Kidney capillary endothelial cell (primary cell): ENCODE measurements around the gene PPDPF.

ENCODE experiments used
- DNase-seq: peaks from one replicate; pipeline ENCODE4 v3.0.0-alpha.2; 2018; ENCODE audit warnings: low spot score

PPDPF gene

GRCh38 chr20:63487781-63488241, 32.8 kb upstream of the PPDPF start:
- DNase-seq: no peak

GRCh38 chr20:63488315-63489251, 32.0 kb upstream of the PPDPF start:
- no peak for DNase-seq

- DNase-seq: no peak
These were observed 30.1 kb upstream of the PPDPF start for GRCh38 chr20:63490416-63490815.

DNA sequence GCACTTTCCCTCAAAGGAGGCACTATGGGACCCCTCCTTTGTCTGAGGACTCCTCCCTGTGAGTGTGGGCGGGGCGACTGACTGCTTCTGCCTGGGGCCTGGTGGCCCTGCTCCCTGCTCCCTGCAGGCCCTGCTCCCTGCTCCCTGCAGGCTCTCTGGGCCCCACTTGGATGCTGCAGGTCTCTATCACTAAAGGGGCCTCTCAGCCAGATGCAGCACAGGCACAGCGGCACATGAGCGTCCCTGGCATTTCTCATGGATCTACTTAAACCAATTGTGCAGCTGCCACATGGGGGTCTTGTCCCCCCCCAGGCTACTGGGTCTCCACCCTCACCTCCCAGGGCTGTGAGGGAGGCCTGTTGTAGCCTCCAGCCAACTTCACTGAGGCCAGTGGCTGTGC, 29.5 kb upstream of the PPDPF start:
- DNase-seq: no peak

DNA sequence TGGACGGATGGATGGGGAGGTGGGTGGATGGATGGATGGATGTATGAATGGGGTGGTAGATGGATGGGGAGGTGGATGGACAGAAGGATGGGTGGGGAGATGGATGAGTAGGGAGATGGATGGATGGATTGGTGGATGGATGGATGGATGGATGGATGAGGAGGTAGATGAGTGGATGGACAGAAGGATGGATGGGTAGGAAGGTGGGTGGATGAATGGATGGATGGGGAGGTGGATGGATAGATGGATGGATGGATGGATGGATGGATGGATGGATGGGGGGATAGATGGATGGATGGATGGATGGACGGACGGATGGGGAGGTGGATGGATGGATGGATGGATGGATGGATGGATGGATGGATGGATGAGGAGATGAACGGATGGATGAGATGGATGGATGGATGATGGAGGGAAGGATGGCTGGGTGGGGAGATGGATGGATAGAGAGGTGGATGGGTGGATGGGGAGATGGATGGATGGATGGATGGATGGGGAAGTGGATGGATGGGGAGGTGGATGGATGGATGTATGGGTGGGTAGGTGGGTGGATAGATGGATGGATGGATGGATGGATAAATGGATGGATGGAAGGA, 28.8 kb upstream of the PPDPF start:
- no peak for DNase-seq

DNA sequence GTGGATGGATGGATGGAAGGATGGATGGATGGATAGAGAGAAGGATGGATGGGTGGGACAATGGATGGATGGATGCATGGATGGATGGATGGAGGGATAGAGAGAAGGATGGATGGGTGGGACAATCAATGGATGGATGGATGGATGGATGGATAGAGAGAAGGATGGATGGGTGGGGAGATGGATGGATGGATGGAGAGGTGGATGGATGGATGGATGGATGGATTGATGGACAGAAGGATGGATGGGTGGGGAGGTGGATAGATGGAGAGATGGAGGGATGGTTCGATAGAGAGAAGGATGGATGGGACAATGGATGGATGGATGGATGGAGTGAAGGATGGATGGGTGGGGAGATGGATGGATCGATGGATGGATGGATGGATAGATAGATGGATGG, 28.0 kb upstream of the PPDPF start:
- no peak for DNase-seq

GRCh38 chr20:63492982-63493381, 27.6 kb upstream of the PPDPF start:
- DNase-seq: no peak

GRCh38 chr20:63493563-63494020, 27.0 kb upstream of the PPDPF start:
- DNase-seq: no peak

- no peak for DNase-seq
These were observed 26.5 kb upstream of the PPDPF start for GRCh38 chr20:63494084-63494419.

DNA sequence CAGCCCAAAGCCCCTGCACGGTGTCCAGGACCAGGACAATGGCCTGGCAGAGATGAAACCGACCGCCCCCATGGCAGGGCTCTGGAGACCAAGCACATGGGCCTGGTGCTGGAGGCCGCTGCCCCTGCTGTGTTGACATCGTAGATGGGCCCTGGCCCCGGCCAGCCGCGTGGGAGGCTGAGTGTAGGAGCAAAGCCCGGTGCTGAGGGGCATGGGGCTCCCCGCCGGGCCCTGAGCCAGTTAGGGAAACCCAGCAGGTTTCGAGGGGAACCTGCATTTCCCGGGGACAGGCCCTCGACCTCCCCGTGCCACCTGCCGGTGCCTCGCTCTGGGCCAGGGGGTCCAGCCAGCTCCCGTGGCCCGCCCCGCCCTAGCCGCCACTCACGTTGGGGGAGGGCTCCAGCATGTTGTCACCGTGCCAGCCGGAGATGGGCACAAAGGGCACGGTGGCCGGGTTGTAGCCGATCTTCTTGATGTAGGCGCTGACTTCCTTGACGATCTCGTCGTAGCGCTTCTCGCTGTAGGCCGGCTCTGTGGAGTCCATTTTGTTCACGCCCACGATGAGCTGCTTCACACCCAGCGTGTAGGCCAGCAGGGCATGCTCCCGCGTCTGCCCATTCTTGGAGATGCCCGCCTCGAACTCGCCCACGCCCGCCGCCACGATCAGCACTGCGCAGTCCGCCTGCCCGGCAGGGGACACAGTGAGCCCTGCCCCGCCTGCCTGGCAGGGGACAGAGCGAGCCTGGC, 26.0 kb upstream of the PPDPF start:
- no peak for DNase-seq

DNA sequence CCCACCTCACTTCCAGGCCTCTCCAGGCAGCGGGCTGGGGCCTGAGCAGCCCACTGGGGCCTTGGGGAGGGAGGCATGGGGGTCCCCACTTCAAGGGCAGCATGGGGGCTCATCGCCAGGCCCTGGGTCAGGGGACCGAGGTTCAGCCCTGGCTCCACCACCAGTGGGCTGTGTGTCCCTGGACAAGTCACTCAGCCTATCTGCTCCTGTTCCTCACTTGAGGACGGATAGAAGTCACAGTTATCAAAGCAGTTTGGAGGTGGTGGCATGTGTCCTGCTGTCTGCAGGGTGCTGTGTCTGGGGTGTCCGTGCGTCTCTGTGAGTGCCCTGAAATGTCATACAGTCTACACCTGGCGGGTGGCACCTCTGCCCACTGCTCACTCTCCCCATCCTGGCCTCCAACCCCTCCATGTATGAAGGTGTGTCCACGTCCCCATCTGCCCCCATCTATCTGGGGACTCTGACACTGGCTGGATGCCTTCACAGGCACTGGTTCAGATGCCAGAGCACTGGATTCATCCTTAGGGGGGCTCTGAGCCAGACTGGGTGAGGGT, 25.3 kb upstream of the PPDPF start:
- no peak for DNase-seq

DNA sequence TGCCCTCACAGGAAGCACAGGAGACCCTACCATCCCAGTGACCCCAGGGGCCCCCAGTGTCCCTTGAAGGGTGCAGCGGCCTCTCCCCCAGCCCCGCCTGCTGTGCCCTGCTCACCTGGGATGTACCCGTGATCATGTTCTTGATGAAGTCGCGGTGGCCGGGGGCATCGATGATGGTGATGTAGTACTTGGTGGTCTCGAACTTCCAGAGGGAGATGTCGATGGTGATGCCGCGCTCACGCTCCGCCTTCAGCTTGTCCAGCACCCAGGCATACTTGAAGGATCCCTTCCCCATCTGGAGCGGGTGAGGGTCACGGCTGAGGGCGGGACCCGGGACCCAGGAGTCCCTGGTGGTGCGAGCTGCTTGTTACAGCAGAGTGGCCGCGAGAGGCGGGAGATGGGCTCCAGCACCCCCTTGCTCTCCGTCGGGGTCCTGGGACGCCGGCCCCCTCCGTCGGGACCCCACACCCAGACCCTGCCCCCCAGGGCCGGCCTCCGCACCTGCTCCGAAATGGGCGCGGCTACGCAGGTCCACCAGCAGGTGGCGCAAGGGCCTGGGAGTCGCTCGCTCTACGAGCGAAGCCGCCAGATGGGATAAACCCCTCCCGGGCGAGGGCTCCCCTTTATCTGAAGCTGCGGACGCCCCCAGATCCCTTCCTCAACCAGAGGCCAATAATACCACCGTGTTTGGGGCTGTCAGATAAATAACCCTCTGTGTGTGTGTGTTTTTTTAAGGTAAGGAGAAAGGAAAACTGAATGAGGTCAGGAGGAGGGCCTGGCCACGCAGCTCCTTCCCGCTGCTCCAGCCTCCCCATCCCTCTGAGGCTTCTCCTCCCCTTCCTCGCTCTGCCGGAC, 24.6 kb upstream of the PPDPF start:
- peak; percentile 58 for DNase-seq

DNA sequence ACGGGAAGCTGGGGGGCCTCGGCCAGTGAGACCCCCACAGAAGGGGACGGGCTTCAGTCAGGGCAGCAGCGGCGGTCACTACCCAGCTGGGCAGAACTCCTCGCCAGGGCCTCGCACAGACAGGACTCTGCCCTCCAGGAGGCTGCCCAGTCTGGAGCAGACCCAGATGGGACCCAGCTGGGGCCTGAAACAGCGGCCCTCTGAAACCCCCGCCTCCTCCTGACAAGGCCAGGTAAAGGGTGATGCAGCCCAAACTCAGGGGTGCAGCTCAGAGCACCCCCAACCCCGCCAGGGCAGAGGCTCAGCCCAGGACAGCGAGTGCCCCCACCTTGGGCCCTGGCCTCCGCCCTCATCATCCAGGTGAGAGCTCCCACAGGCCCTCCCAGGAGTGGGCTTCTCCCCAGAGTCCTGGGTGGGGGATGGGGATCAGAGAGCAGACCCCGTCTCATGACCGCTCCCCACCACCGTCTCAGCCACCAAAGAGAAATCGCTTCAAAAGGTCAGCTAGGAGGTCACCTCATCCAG, 23.9 kb upstream of the PPDPF start:
- no peak for DNase-seq

- DNase-seq: no peak
These were observed 23.2 kb upstream of the PPDPF start for GRCh38 chr20:63497138-63497945.

DNA sequence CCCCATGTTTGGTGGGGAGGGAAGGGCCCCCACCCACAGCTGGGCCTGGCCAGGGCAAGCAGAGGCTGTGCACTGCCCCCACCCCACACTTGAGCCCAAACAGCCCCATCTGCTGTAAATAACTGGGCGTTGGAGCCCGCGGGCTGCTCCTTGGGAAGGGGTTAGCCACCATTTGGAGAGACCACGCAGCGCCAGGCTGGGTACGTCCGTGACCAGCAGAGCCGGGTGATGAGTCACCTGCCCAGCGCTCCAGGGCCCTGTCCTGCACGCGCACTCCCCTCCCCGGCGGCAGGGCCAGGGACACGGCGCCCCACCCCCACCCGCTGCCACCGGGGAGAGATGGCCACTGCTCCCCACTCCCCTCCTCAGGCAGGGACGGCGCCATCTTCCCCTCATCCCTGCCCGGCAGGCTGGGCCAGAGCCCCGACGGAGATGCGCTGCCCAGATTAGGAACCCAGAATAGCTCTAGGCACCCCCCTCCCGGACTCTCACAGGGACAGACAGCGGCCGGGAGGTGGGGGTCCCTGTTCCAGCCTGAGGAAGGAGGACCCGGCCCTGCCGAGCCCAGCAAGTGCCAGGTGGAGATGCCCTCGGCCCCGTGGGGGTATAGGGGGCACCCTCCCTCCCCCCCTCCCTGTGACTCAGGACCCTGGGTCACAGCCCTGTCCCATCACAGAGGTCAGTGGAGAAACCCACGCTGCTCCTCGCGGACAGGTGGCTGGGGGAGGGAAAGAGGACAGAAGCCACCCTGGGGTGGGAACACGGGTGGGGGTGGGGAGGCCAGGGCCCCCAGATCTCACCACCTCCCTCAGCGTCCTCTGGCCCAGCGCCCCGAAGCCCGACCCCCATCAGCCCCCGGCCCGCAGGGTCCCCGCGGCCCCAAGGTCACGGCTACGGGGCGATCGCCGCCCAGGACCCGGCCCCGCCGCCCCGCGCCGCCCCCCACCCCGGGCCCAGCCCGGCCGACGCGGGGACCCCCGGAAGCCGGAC, 22.3 kb upstream of the PPDPF start:
- DNase-seq: no peak

- DNase-seq: no peak
These were observed 21.6 kb upstream of the PPDPF start, which contains the start of gene EEF1A2 for GRCh38 chr20:63498960-63499337. TSS of gene EEF1A2 (minus strand) at chr20:63499083. CDS start at chr20:63497763, 1,320 bp downstream.

DNA sequence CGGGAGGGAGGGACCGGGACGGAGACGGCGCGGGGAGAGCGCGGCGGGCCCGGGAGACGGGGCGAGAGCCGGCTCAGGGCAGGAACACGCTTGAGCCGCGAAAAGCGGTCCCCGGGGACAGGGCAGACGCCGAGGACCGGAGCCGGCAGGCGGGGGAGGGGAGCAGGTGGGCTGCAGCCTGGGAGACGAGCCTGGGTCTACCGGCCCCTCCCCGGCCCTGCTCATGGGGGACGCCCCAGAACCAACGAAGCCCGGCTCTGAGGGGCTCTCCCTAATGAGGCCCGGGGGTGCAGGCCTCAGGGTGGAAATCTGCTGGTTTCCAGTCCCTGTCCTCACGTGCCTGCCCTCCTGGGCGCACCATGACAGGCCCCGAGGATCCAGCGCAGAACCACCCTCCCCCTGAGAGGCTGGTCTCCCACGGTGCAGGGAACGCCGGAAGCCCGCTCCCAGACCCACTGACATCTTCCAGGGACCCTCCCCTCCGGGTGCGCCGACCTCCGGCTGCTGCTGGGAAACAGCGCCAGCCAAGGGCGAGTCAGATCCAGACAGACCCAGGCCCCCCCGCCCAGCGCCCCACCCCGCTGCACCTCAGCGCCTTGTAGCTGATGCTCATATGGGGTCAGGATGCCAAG, 21.1 kb upstream of the PPDPF start:
- no peak for DNase-seq

DNA sequence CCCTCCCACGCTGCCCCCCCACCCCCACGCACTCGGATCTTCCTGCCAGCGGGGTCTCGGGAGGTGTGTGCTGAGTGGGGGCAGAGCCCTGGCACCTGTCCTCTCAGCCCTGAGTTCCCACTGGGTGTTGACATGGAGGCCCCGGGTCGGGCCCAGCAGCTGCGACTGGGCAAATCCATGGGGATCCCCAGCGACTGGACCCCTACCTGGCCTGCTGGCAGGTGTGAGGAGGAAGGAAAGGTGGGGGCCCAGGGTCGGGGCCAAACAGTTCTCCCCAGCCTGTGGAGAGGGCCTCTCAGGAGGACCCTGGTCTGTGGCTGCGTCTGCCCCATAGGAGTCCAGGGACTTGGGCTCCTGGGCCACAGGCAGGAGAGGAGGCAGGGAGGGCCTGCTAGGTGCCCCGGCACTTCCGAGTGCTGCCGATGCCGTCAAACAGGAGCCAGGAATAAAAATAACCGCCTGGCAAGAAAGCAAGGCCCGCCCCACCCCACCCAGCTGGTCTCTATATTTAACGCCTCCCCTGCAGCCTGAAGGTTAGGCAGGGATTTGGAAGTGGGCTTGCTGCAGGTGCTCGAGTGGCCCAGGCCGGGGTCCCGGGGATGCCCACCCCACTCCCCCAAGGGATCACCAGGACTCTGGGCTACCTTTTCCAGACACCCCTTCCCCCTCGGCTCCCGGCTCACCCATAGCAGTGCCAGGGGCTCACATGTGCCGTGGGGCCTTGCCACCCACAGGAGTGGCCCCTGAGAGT, 20.2 kb upstream of the PPDPF start:
- no peak for DNase-seq
